DND-41 (cell line): Measurements from ENCODE around the gene PCDHGB2.

Source experiments
- EZH2 ChIP-seq: IDR thresholded peaks from 3 replicates; pipeline ENCODE4 v1.6.1; 2012; ENCODE audit warnings: borderline replicate concordance, low read depth, mild to moderate bottlenecking, moderate library complexity, low read length, inconsistent platforms; ENCODE audit not compliant: severe bottlenecking
- TF ChIP-seq, protein P1 (sequence below): IDR thresholded peaks from 2 replicates; pipeline ENCODE4 v1.5.1; 2012; ENCODE audit warnings: borderline replicate concordance, low read length, moderate library complexity, mild to moderate bottlenecking; ENCODE audit not compliant: poor library complexity, severe bottlenecking; ENCODE audit errors: extremely low read depth

DNA sequence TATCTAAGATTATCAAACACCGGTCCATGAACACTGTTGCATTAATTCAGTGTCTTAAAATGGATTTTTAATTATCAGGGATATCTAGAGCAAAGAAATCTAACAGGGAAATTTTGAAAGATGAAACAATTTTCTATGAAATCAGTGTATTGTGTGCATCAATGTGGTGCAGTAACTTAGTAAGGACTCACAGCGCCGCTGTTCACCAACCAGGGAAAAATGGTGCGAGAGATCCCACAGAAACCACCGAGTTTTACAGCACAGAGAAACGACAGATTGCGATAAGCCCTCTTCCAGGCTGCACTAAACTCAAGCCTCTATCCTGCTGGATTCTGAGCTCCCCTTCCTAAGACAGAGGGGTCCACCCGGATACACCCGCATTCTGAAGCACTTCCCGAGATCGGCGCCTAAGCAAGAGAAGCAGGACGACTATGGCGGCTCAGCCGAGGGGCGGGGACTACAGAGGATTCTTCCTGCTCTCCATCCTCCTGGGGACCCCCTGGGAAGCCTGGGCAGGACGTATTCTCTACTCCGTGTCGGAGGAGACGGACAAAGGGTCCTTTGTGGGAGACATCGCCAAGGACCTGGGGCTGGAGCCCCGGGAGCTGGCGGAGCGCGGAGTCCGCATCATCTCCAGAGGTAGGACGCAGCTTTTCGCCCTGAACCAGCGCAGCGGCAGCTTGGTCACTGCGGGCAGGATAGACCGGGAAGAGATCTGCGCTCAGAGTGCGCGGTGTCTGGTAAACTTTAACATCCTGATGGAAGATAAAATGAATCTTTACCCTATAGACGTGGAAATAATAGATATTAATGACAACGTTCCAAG, 22.9 kb downstream of the PCDHGB2 start, which contains the start of gene PCDHGA7:
- TF ChIP-seq EZH2 = no peak
- TF ChIP-seq, protein P1, sequence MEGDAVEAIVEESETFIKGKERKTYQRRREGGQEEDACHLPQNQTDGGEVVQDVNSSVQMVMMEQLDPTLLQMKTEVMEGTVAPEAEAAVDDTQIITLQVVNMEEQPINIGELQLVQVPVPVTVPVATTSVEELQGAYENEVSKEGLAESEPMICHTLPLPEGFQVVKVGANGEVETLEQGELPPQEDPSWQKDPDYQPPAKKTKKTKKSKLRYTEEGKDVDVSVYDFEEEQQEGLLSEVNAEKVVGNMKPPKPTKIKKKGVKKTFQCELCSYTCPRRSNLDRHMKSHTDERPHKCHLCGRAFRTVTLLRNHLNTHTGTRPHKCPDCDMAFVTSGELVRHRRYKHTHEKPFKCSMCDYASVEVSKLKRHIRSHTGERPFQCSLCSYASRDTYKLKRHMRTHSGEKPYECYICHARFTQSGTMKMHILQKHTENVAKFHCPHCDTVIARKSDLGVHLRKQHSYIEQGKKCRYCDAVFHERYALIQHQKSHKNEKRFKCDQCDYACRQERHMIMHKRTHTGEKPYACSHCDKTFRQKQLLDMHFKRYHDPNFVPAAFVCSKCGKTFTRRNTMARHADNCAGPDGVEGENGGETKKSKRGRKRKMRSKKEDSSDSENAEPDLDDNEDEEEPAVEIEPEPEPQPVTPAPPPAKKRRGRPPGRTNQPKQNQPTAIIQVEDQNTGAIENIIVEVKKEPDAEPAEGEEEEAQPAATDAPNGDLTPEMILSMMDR = no peak
